Activated CD8-positive, alpha-beta memory T cell treated with anti-CD3 and anti-CD28 coated beads for 36 hours (primary cell): ENCODE results near the gene NOTO. TPM values are rescaled to one million over a fixed set of nuclear protein-coding genes. Genes with fewer than 3 reads are reported as not detected.

ENCODE experiments used
- CTCF ChIA-PET: fragments of 350-600 bp; sonication (Branson Sonifier 250); formaldehyde crosslinking; loops from one replicate; lab custom pipeline; 2021; ENCODE audit warnings: antibody characterized with exemption; lab: Charles Lee
- POLR2A ChIA-PET: fragments of 350-600 bp; sonication (Branson Sonifier 250); formaldehyde crosslinking; loops from one replicate; lab custom pipeline; 2021; ENCODE audit warnings: antibody characterized with exemption; lab: Charles Lee
- total RNA-seq, 2 experiments: library from RNA; stranded (reverse); gene quantifications; one replicate each; pipeline ENCODE4 v1.2.3, GENCODE V29; 2021

NOTO gene
- total RNA-seq, 2 experiments from 2014 or later, result not detected

GRCh38 chr2:73249636-73250035 lies 47.3 kb downstream of the NOTO start:
- ChIA-PET POLR2A (no interaction called here), CTCF (interaction anchor here (0.6 to 1.7 kb wide), 3 partner anchors 16 to 1142 kb away, joined by 3 to 6 read pairs (median 3); partner anchors contain the start of gene CCT7)

GRCh38 chr2:73250872-73251846 lies 48.8 kb downstream of the NOTO start:
- POLR2A ChIA-PET, result no interaction called here
- CTCF ChIA-PET, result interaction anchor here (1.5 to 1.7 kb wide), 2 partner anchors 17 to 27 kb away, joined by 3 to 6 read pairs; partner anchors contain the start of gene CCT7

- POLR2A ChIA-PET, result interaction anchor here (0.5 to 0.7 kb wide), 2 partner anchors 18 to 37 kb away, joined by 3 read pairs; no protein-coding TSS in a partner anchor
Measured at GRCh38 chr2:73252238-73253027, 50.1 kb downstream of the NOTO start.

GRCh38 chr2:73253400-73253799 lies 51.0 kb downstream of the NOTO start:
- ChIA-PET CTCF (no interaction called here), POLR2A (interaction anchor here (0.6 kb wide), 1 partner anchor 15 kb away, joined by 3 read pairs; no protein-coding TSS in a partner anchor)

More at GRCh38 chr2:73252238-73253027, 50.1 kb downstream of the NOTO start:
- CTCF ChIA-PET, result no interaction called here

GRCh38 chr2:73253901-73254300 lies 51.5 kb downstream of the NOTO start:
- ChIA-PET POLR2A (interaction anchor here (1.4 to 1.6 kb wide), 2 partner anchors 9 to 10 kb away, joined by 4 to 5 read pairs; no protein-coding TSS in a partner anchor), CTCF (no interaction called here)

- ChIA-PET CTCF (no interaction called here), POLR2A (interaction anchor here (1.4 to 1.6 kb wide), 2 partner anchors 9 to 10 kb away, joined by 4 to 5 read pairs; no protein-coding TSS in a partner anchor)
Measured at GRCh38 chr2:73254343-73255006, 52.1 kb downstream of the NOTO start.

- ChIA-PET CTCF (no interaction called here), POLR2A (interaction anchor here (1.4 to 1.6 kb wide), 2 partner anchors 8 to 10 kb away, joined by 4 to 5 read pairs; no protein-coding TSS in a partner anchor)
Measured at GRCh38 chr2:73255007-73255644, 52.8 kb downstream of the NOTO start.

- CTCF ChIA-PET, result no interaction called here
- POLR2A ChIA-PET, result no interaction called here
Measured at GRCh38 chr2:73255907-73256617, 53.7 kb downstream of the NOTO start.

- ChIA-PET CTCF (no interaction called here), POLR2A (interaction anchor here (1.7 kb wide), 1 partner anchor 12 kb away, joined by 4 read pairs; no protein-coding TSS in a partner anchor)
Measured at GRCh38 chr2:73256618-73256922, 54.2 kb downstream of the NOTO start.

- POLR2A ChIA-PET, result interaction anchor here (1.7 kb wide), 1 partner anchor 11 kb away, joined by 4 read pairs; no protein-coding TSS in a partner anchor
Measured at GRCh38 chr2:73257021-73257420, 54.6 kb downstream of the NOTO start.

GRCh38 chr2:73257425-73258125 lies 55.2 kb downstream of the NOTO start:
- ChIA-PET CTCF (interaction anchor here (1.0 to 1.4 kb wide), 3 partner anchors 9 to 33 kb away, joined by 3 to 4 read pairs (median 3); no protein-coding TSS in a partner anchor), POLR2A (interaction anchor here (1.7 kb wide), 1 partner anchor 11 kb away, joined by 4 read pairs; no protein-coding TSS in a partner anchor)

More at GRCh38 chr2:73257021-73257420, 54.6 kb downstream of the NOTO start:
- CTCF ChIA-PET, result interaction anchor here (1.0 kb wide), 1 partner anchor 9 kb away, joined by 4 read pairs; no protein-coding TSS in a partner anchor

- ChIA-PET CTCF (interaction anchor here (1.0 to 1.4 kb wide), 3 partner anchors 10 to 32 kb away, joined by 3 to 4 read pairs (median 3); no protein-coding TSS in a partner anchor), POLR2A (interaction anchor here (1.7 kb wide), 1 partner anchor 10 kb away, joined by 4 read pairs; no protein-coding TSS in a partner anchor)
Measured at GRCh38 chr2:73258186-73258912, 56.0 kb downstream of the NOTO start.

- CTCF ChIA-PET, result interaction anchor here (1.4 kb wide), 1 partner anchor 14 kb away, joined by 3 read pairs; no protein-coding TSS in a partner anchor
- POLR2A ChIA-PET, result no interaction called here
Measured at GRCh38 chr2:73258913-73259215, 56.5 kb downstream of the NOTO start.

GRCh38 chr2:73259276-73259675 lies 56.9 kb downstream of the NOTO start:
- ChIA-PET POLR2A (no interaction called here), CTCF (interaction anchor here (1.0 kb wide), 1 partner anchor 82 kb away, joined by 3 read pairs; no protein-coding TSS in a partner anchor)

GRCh38 chr2:73259704-73260337 lies 57.4 kb downstream of the NOTO start:
- CTCF ChIA-PET, result interaction anchor here (1.0 kb wide), 1 partner anchor 83 kb away, joined by 3 read pairs; no protein-coding TSS in a partner anchor
- POLR2A ChIA-PET, result no interaction called here
